AG04449 (cell line): Measurements from ENCODE around the gene TLCD5.

ENCODE experiments used
- CTCF ChIA-PET: fragments of 350-600 bp; formaldehyde crosslinking; extraction: SDS; loops from one replicate; lab custom pipeline; 2021; ENCODE audit warnings: antibody characterized with exemption; lab: Yijun Ruan, JAX
- POLR2A ChIA-PET: fragments of 400-600, 350-600 bp; formaldehyde crosslinking; extraction: SDS; loops from one replicate; lab custom pipeline; 2020; ENCODE audit warnings: antibody characterized with exemption, inconsistent platforms; lab: Yijun Ruan, JAX
- DNase-seq: peaks from one replicate; pipeline ENCODE4 v3.0.0-alpha.2; 2010; ENCODE audit warnings: low read depth, low spot score
- H3K4me3 ChIP-seq: 2 replicates; pipeline ENCODE4 v1.5.1; 2011; ENCODE audit warnings: low read depth, mild to moderate bottlenecking, control low read depth, low read length
- TF ChIP-seq, protein P1 (sequence below): IDR thresholded peaks from one replicate; pipeline ENCODE4 v1.5.1; 2011; ENCODE audit warnings: mild to moderate bottlenecking, moderate library complexity, low read length, control low read depth, inconsistent platforms; ENCODE audit not compliant: insufficient read depth; ENCODE audit errors: missing control alignments

TLCD5 gene

DNA sequence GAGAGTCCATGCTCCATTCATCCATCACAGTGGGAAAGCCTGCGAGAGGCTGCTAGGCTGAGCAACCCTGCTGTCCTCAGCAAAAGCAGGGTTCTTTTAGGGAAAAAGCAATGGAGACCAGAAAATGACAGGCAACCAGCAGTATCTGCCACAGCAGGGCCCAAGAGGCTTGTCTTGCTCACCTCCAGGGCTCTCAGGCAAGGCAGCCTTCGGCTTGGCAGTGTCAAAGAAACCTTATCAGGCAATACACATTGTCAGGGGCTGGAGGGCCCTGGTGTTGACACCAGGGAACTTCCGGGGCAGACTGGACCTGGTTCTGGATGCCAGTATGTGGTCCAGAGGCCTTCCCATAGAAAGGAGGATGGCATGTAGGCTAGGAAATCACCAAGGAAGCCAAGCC is 10.2 kb upstream of the TLCD5 start:
- no peak for DNase-seq
- TF ChIP-seq, protein P1, sequence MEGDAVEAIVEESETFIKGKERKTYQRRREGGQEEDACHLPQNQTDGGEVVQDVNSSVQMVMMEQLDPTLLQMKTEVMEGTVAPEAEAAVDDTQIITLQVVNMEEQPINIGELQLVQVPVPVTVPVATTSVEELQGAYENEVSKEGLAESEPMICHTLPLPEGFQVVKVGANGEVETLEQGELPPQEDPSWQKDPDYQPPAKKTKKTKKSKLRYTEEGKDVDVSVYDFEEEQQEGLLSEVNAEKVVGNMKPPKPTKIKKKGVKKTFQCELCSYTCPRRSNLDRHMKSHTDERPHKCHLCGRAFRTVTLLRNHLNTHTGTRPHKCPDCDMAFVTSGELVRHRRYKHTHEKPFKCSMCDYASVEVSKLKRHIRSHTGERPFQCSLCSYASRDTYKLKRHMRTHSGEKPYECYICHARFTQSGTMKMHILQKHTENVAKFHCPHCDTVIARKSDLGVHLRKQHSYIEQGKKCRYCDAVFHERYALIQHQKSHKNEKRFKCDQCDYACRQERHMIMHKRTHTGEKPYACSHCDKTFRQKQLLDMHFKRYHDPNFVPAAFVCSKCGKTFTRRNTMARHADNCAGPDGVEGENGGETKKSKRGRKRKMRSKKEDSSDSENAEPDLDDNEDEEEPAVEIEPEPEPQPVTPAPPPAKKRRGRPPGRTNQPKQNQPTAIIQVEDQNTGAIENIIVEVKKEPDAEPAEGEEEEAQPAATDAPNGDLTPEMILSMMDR: no peak
- ChIA-PET CTCF (interaction anchor here (1.0 to 13.4 kb wide), 3 partner anchors 15 to 146 kb away, joined by 3 to 137 read pairs (median 5); no protein-coding TSS in a partner anchor), POLR2A (no interaction called here)
- H3K4me3 ChIP-seq: no peak overlapping the region

DNA sequence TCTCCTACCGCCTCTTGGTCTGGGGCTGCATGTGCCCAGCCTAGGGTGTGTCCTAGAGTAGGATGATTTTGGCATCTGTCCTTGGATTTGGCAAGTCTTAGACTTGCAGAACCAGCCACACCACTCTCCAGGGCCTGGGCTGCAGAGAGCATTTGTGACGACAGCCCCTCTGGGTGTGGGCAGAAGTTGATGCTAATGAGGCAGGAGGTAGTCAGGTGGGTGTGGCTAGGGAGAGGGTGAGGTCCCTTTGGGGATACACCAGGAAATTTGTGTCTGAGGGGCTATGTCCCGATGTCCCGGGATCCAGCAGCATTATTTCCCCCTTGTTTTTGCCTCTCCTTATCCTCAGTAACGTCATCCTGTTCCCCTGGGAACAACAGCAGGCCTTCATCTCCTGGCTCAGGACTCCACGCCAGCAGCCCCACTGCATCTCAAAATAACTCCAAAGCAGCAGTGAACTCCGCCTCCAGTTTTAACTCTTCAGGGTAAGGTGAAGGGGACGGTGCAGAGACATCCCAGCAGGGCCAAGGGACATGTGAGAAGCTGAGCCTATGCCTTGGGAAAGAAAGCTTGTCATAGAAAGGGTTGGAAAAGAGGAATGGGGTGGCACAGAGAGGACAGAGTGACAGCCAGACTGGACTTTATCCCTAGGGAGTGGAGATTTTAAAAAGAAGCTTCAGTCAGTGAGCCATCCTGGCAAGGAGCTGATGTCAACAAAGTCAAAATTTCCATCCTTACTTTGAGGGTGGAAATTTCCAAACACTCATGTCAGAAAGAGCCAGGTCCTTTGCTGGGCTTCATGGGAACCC is 8.0 kb upstream of the TLCD5 start:
- H3K4me3 ChIP-seq: no peak overlapping the region
- CTCF ChIA-PET: interaction anchor here (0.8 to 13.4 kb wide), 6 partner anchors 10 to 148 kb away, joined by 4 to 137 read pairs (median 5); no protein-coding TSS in a partner anchor
- DNase-seq: no peak

DNA sequence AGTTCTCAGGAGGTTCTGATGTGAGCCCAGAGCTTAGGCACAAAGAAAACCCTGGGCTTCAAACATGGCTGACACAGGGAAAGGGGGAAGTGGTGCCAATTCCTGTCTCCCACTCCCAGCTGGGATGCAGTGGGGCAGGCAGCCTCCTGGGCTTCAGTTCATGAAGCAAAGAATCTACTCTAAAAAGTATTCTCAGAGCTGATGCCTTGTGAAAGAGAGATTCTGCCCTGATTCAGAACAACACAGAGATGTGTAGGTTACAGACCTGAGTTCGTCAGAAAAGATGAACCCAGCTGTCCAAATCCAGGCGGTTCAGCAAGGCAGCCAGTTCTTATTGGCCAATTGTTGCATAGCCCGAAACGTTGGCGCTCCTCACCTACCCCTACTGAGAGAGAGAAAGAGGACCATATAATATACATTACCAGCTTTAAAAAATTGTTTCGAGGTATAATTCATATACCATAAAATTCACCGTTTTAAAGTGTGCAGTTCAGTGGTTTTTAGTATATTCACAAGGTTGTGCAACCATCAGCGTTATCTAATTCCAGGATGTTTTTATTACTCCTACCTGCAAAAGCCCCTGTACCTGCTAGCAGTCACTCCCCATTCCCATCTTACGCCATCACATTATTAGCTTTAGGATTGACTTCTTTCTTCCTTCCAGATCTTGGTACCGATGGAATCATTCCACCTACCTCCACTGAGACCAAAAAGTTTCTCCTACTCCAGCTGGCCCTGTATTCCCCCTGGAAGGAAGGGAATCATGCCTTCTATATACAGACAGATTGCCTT is 7.2 kb upstream of the TLCD5 start:
- no peak overlapping the region for H3K4me3 ChIP-seq
- CTCF ChIA-PET: interaction anchor here (0.8 to 13.4 kb wide), 8 partner anchors 10 to 149 kb away, joined by 3 to 137 read pairs (median 4); no protein-coding TSS in a partner anchor
- TF ChIP-seq, protein P1: no peak
- POLR2A ChIA-PET: interaction anchor here (0.6 kb wide), 1 partner anchor 12 kb away, joined by 4 read pairs; no protein-coding TSS in a partner anchor
- no peak for DNase-seq

More for the DNA sequence above, 8.0 kb upstream of the TLCD5 start:
- TF ChIP-seq, protein P1: no peak
- POLR2A ChIA-PET: no interaction called here

DNA sequence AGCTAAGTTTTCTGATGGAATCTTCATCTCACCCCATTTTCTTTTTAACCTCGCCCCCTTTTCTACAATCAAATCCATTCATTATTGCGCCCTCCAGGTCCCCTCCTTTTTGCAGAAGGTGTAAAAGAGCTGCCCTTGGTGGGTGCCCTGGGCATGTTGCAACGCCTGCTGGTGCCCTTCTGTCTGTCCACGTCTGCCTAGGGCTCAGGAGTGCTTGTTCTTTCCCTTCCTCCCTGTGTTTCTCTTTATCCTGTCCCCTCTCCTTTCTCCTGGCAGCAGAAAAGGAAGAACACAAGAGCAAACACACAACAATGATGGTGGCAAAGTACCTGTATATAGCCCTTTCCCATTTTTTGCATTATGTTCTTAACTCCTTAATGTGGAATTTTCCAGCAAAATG is 6.2 kb upstream of the TLCD5 start:
- TF ChIP-seq, protein P1: no peak
- POLR2A ChIA-PET: no interaction called here
- CTCF ChIA-PET: interaction anchor here (0.9 to 13.4 kb wide), 5 partner anchors 11 to 149 kb away, joined by 3 to 137 read pairs (median 5); no protein-coding TSS in a partner anchor
- no peak overlapping the region for H3K4me3 ChIP-seq
- no peak for DNase-seq

DNA sequence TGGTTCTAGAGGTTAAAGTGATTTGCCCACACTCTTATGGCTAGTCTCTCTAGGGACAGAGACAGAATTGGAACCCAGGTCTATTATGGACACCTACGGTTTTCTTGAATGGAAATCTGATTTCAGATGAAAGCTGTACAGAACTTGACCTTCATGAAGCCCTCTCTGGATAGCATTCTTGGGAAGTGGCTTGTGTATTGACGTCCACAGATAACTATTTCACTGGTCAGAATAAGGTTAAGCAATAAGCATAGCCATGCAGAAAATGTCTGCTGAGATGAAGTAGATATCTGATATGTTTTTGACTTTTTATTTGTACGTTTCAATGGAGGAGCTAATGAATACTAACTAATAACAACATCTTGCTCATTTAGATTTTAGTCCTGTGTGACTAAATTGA is 1.1 kb downstream of the TLCD5 start:
- POLR2A ChIA-PET: interaction anchor here (0.9 kb wide), 1 partner anchor 19 kb away, joined by 3 read pairs; no protein-coding TSS in a partner anchor
- TF ChIP-seq, protein P1: no peak
- H3K4me3 ChIP-seq: peak overlapping the region; percentile 70
- DNase-seq: no peak
- CTCF ChIA-PET: interaction anchor here (1.0 to 2.0 kb wide), 8 partner anchors 9 to 157 kb away, joined by 3 to 15 read pairs (median 3); no protein-coding TSS in a partner anchor
